SU-DHL-6 (cell line): ENCODE results near the gene CACNG3.

Source experiments
- EZH2phosphoT487 ChIP-seq: fragments of 200-600 bp; sonication (generic), shearing (Covaris generic); conservative IDR thresholded peaks from 2 replicates; pipeline ENCODE4 v1.6.1; 2018; ENCODE audit warnings: mild to moderate bottlenecking, antibody characterized with exemption, low read length, moderate library complexity, mixed read lengths
- TF ChIP-seq, protein P1 (sequence below): fragments of 200-600 bp; sonication (generic); IDR thresholded peaks from one replicate; pipeline ENCODE4 v1.5.1; 2017; ENCODE audit warnings: antibody characterized with exemption, mild to moderate bottlenecking, low read length, moderate library complexity; ENCODE audit not compliant: insufficient read depth, poor library complexity, severe bottlenecking

DNA sequence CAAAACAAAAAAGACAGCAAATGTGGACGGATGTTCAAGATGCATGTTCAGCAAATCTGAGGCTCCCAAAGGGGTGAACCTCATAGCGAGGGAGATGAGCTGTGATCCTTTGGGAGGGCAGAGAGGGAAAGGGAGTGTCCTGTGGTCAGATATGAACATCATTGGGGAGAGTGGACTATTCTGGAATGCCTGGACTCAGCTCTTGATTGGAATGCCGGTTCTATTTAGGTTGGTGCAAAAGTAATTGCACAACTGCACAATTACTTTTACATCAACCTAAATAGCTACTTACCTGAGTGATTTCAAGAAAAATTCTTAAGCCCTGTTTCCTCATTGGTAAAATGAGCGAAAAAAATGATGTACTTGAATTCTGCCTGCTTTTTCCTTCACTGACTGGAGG lies 89.6 kb downstream of the CACNG3 start:
- TF ChIP-seq, protein P1, sequence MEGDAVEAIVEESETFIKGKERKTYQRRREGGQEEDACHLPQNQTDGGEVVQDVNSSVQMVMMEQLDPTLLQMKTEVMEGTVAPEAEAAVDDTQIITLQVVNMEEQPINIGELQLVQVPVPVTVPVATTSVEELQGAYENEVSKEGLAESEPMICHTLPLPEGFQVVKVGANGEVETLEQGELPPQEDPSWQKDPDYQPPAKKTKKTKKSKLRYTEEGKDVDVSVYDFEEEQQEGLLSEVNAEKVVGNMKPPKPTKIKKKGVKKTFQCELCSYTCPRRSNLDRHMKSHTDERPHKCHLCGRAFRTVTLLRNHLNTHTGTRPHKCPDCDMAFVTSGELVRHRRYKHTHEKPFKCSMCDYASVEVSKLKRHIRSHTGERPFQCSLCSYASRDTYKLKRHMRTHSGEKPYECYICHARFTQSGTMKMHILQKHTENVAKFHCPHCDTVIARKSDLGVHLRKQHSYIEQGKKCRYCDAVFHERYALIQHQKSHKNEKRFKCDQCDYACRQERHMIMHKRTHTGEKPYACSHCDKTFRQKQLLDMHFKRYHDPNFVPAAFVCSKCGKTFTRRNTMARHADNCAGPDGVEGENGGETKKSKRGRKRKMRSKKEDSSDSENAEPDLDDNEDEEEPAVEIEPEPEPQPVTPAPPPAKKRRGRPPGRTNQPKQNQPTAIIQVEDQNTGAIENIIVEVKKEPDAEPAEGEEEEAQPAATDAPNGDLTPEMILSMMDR = no peak
- TF ChIP-seq EZH2phosphoT487 = no peak
